Measurements from ENCODE around the gene NOS1AP.

Gene NOS1AP

GRCh38 chr1:162087574-162087973, 18.1 kb downstream of the NOS1AP start:
- no peaks in the 10 kb centered on the region for H3K9me3 ChIP-seq (ENCODE audit: control insufficient read depth, insufficient read depth, low read length)
- H3K9ac ChIP-seq (ENCODE audit: low read depth, low read length) = no peak overlapping the region
- no peaks in the 10 kb centered on the region for H3K36me3 ChIP-seq (ENCODE audit: control insufficient read depth, insufficient read depth, low read length)
- peaks cover 20% of the 10 kb centered on the region for H3K4me1 ChIP-seq (ENCODE audit: control insufficient read depth, insufficient read depth, low read length)
- no peak overlapping the region for H3K4me3 ChIP-seq (ENCODE audit: low read depth, low read length)
- no peak overlapping the region for H3K27ac ChIP-seq (ENCODE audit: low read depth, low read length)
- H3K27me3 ChIP-seq (ENCODE audit: control insufficient read depth, insufficient read depth, low read length) = peaks cover 8% of the 10 kb centered on the region; the same call in 1 of the 2 replicates

DNA sequence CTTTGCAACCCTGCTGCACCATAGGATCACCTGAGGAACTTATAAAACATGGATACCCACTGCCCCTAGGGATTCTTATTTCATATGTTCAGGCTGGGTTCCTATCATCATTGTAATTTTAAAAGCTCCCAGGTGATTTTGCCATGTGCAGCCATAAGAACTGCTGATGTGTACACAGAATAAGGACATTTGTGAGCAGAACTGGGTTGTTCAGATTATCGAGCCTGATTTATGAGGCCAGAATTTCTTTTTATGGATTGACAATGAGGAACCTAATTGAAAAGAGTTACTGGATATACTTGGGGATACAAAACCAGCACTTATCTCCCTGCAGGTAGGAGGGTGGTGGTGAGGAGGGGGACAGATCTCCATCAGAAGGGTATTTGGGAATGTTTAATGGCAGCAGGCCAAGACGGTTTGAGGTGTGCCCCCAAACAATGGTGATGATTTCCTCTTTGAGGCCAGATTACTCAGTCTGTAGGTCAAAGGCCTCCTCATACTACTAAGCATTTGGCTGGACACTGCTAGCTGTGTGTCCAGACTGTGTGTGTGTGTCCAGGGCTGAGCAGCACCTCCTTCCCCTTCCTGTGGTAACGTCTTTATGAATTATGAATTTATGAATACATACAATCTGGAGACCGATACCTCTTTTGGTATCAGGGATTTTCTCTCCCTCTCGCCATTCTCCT, 18.9 kb downstream of the NOS1AP start:
- no peak overlapping the region for H3K4me3 ChIP-seq (ENCODE audit: low read depth, low read length)
- no peaks in the 10 kb centered on the region for H3K9me3 ChIP-seq (ENCODE audit: control insufficient read depth, insufficient read depth, low read length)
- no peak overlapping the region for H3K27ac ChIP-seq (ENCODE audit: low read depth, low read length)
- no peak overlapping the region for H3K9ac ChIP-seq (ENCODE audit: low read depth, low read length)
- no peaks in the 10 kb centered on the region for H3K36me3 ChIP-seq (ENCODE audit: control insufficient read depth, insufficient read depth, low read length)
- H3K4me1 ChIP-seq (ENCODE audit: control insufficient read depth, insufficient read depth, low read length) = peaks cover 28% of the 10 kb centered on the region
- H3K27me3 ChIP-seq (ENCODE audit: control insufficient read depth, insufficient read depth, low read length) = peaks cover 8% of the 10 kb centered on the region; the same call in 1 of the 2 replicates

GRCh38 chr1:162089748-162090147, 20.3 kb downstream of the NOS1AP start:
- H3K9me3 ChIP-seq (ENCODE audit: control insufficient read depth, insufficient read depth, low read length) = no peaks in the 10 kb centered on the region
- no peak overlapping the region for H3K27ac ChIP-seq (ENCODE audit: low read depth, low read length)
- H3K36me3 ChIP-seq (ENCODE audit: control insufficient read depth, insufficient read depth, low read length) = no peaks in the 10 kb centered on the region
- no peak overlapping the region for H3K9ac ChIP-seq (ENCODE audit: low read depth, low read length)
- H3K27me3 ChIP-seq (ENCODE audit: control insufficient read depth, insufficient read depth, low read length) = peaks cover 11% of the 10 kb centered on the region
- no peak overlapping the region for H3K4me3 ChIP-seq (ENCODE audit: low read depth, low read length)
- H3K4me1 ChIP-seq (ENCODE audit: control insufficient read depth, insufficient read depth, low read length) = peaks cover 28% of the 10 kb centered on the region

- Histone ChIP-seq H3K4me3 (ENCODE audit: low read depth, low read length) (no peak overlapping the region), H3K9me3 (ENCODE audit: control insufficient read depth, insufficient read depth, low read length) (no peaks in the 10 kb centered on the region), H3K36me3 (ENCODE audit: control insufficient read depth, insufficient read depth, low read length) (no peaks in the 10 kb centered on the region), H3K27ac (ENCODE audit: low read depth, low read length) (peak overlapping the region; percentile 93), H3K4me1 (ENCODE audit: control insufficient read depth, insufficient read depth, low read length) (peaks cover 28% of the 10 kb centered on the region), H3K9ac (ENCODE audit: low read depth, low read length) (no peak overlapping the region), H3K27me3 (ENCODE audit: control insufficient read depth, insufficient read depth, low read length) (peaks cover 11% of the 10 kb centered on the region)
Measured at GRCh38 chr1:162090378-162090777, 20.9 kb downstream of the NOS1AP start.

GRCh38 chr1:162091681-162092524, 22.4 kb downstream of the NOS1AP start:
- Histone ChIP-seq H3K9me3 (ENCODE audit: control insufficient read depth, insufficient read depth, low read length) (no peaks in the 10 kb centered on the region), H3K9ac (ENCODE audit: low read depth, low read length) (no peak overlapping the region), H3K27ac (ENCODE audit: low read depth, low read length) (peak overlapping the region; percentile 93), H3K36me3 (ENCODE audit: control insufficient read depth, insufficient read depth, low read length) (no peaks in the 10 kb centered on the region), H3K4me1 (ENCODE audit: control insufficient read depth, insufficient read depth, low read length) (peaks cover 28% of the 10 kb centered on the region), H3K4me3 (ENCODE audit: low read depth, low read length) (peak overlapping the region; percentile 40), H3K27me3 (ENCODE audit: control insufficient read depth, insufficient read depth, low read length) (peaks cover 11% of the 10 kb centered on the region)

DNA sequence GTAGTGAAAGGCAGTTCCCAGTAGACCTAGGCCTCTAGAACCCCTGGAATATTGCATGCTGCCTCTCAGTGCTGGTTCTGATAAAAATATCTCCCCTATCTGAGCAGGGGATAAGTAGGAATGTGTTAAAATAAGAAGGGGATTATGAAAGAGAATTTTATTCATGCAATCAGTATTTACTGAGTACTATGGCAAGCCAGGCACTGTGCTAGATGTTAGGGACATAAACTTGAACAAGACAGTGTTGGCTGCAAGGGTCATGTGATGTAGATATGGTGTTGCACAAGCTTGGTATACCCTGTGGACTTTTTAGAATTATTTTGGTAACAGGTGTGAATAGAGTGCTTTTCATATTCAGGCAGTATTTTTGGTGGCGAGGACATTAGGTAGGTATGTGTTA, 23.6 kb downstream of the NOS1AP start:
- H3K9me3 ChIP-seq (ENCODE audit: control insufficient read depth, insufficient read depth, low read length) = no peaks in the 10 kb centered on the region
- no peak overlapping the region for H3K9ac ChIP-seq (ENCODE audit: low read depth, low read length)
- peaks cover 11% of the 10 kb centered on the region for H3K27me3 ChIP-seq (ENCODE audit: control insufficient read depth, insufficient read depth, low read length)
- H3K27ac ChIP-seq (ENCODE audit: low read depth, low read length) = peak overlapping the region; percentile 93
- no peaks in the 10 kb centered on the region for H3K36me3 ChIP-seq (ENCODE audit: control insufficient read depth, insufficient read depth, low read length)
- no peak overlapping the region for H3K4me3 ChIP-seq (ENCODE audit: low read depth, low read length)
- peaks cover 28% of the 10 kb centered on the region for H3K4me1 ChIP-seq (ENCODE audit: control insufficient read depth, insufficient read depth, low read length)

GRCh38 chr1:162094271-162094670, 24.8 kb downstream of the NOS1AP start:
- no peaks in the 10 kb centered on the region for H3K36me3 ChIP-seq (ENCODE audit: control insufficient read depth, insufficient read depth, low read length)

DNA sequence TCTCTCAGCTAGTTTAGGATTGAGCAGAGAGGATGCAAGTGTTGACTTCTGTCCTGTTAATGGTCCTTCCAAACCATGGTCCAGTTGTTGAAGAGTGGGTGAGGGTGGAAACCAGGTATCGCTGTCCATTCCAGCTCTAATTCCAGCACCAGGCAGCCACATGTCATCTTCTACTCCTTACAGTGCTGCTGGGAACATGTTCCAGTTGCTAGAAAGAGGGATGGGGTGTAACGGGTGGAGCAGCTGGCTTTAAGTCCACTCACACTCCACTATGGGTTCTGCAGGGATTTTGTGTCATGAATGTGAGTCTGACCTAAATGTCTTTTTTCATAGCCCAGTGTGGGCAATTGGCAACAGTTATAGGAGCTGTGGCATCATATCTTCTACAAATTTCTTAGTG, 25.2 kb downstream of the NOS1AP start:
- Histone ChIP-seq H3K27ac (ENCODE audit: low read depth, low read length) (no peak overlapping the region), H3K36me3 (ENCODE audit: control insufficient read depth, insufficient read depth, low read length) (no peaks in the 10 kb centered on the region), H3K4me1 (ENCODE audit: control insufficient read depth, insufficient read depth, low read length) (peaks cover 28% of the 10 kb centered on the region), H3K4me3 (ENCODE audit: low read depth, low read length) (no peak overlapping the region), H3K9me3 (ENCODE audit: control insufficient read depth, insufficient read depth, low read length) (no peaks in the 10 kb centered on the region), H3K27me3 (ENCODE audit: control insufficient read depth, insufficient read depth, low read length) (peaks cover 11% of the 10 kb centered on the region), H3K9ac (ENCODE audit: low read depth, low read length) (no peak overlapping the region)

More at GRCh38 chr1:162094271-162094670, 24.8 kb downstream of the NOS1AP start:
- H3K4me3 ChIP-seq (ENCODE audit: low read depth, low read length) = no peak overlapping the region
- no peak overlapping the region for H3K9ac ChIP-seq (ENCODE audit: low read depth, low read length)
- H3K9me3 ChIP-seq (ENCODE audit: control insufficient read depth, insufficient read depth, low read length) = no peaks in the 10 kb centered on the region
- H3K27me3 ChIP-seq (ENCODE audit: control insufficient read depth, insufficient read depth, low read length) = peaks cover 11% of the 10 kb centered on the region
- peaks cover 28% of the 10 kb centered on the region for H3K4me1 ChIP-seq (ENCODE audit: control insufficient read depth, insufficient read depth, low read length)
- no peak overlapping the region for H3K27ac ChIP-seq (ENCODE audit: low read depth, low read length)

- H3K36me3 ChIP-seq (ENCODE audit: control insufficient read depth, insufficient read depth, low read length) = no peaks in the 10 kb centered on the region
- no peaks in the 10 kb centered on the region for H3K4me1 ChIP-seq (ENCODE audit: control insufficient read depth, insufficient read depth, low read length)
- no peaks in the 10 kb centered on the region for H3K9me3 ChIP-seq (ENCODE audit: control insufficient read depth, insufficient read depth, low read length)
- no peaks in the 10 kb centered on the region for H3K27me3 ChIP-seq (ENCODE audit: control insufficient read depth, insufficient read depth, low read length)
- H3K27ac ChIP-seq (ENCODE audit: low read depth, low read length) = no peak overlapping the region
- no peak overlapping the region for H3K9ac ChIP-seq (ENCODE audit: low read depth, low read length)
- H3K4me3 ChIP-seq (ENCODE audit: low read depth, low read length) = no peak overlapping the region
Measured at GRCh38 chr1:162107911-162108310, 38.4 kb downstream of the NOS1AP start.

- H3K9ac ChIP-seq (ENCODE audit: low read depth, low read length) = no peak overlapping the region
- H3K27me3 ChIP-seq (ENCODE audit: control insufficient read depth, insufficient read depth, low read length) = no peaks in the 10 kb centered on the region
- H3K36me3 ChIP-seq (ENCODE audit: control insufficient read depth, insufficient read depth, low read length) = no peaks in the 10 kb centered on the region
- H3K27ac ChIP-seq (ENCODE audit: low read depth, low read length) = no peak overlapping the region
- H3K4me3 ChIP-seq (ENCODE audit: low read depth, low read length) = no peak overlapping the region
- no peaks in the 10 kb centered on the region for H3K9me3 ChIP-seq (ENCODE audit: control insufficient read depth, insufficient read depth, low read length)
- H3K4me1 ChIP-seq (ENCODE audit: control insufficient read depth, insufficient read depth, low read length) = no peaks in the 10 kb centered on the region
Measured at GRCh38 chr1:162108426-162108825, 38.9 kb downstream of the NOS1AP start.

DNA sequence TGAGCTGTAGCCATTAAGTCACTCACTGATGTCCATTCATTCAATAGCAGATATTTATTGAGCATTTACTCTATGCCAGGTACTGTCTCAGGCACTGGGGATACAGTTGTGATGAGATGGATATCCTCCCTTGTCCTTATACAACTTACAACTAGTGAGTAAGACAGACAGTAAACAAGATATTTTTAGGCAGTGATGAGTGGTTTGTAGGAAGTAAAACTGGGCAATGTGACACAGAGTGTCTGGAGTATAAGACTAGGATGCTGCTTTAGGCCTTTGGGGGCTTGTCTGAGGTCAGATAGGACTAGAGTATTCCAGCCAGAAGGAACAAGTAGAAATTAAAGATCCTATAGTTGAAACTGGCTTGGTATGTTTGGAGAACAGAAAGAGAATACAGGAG, 41.4 kb downstream of the NOS1AP start:
- H3K9me3 ChIP-seq (ENCODE audit: control insufficient read depth, insufficient read depth, low read length) = no peaks in the 10 kb centered on the region
- no peaks in the 10 kb centered on the region for H3K36me3 ChIP-seq (ENCODE audit: control insufficient read depth, insufficient read depth, low read length)
- H3K27ac ChIP-seq (ENCODE audit: low read depth, low read length) = no peak overlapping the region
- no peaks in the 10 kb centered on the region for H3K4me1 ChIP-seq (ENCODE audit: control insufficient read depth, insufficient read depth, low read length)
- no peak overlapping the region for H3K4me3 ChIP-seq (ENCODE audit: low read depth, low read length)
- H3K9ac ChIP-seq (ENCODE audit: low read depth, low read length) = no peak overlapping the region
- no peaks in the 10 kb centered on the region for H3K27me3 ChIP-seq (ENCODE audit: control insufficient read depth, insufficient read depth, low read length)
